Breast epithelium (tissue), 4 donors: ENCODE measurements around the gene ITGAE. TPM values are rescaled to one million over a fixed set of nuclear protein-coding genes. Genes with fewer than 3 reads are reported as not detected.

Experiments
- DNase-seq, 2 donors: peaks; one replicate each; pipeline ENCODE4 v3.0.0-alpha.2; 2019; ENCODE audit warnings: low spot score in 2 of 2
- H3K27ac ChIP-seq, 2 donors: fragments of 200-600 bp; sonication (generic) in 1 of 2; one replicate each; pipeline ENCODE4 v1.5.1; 2016 to 2019; ENCODE audit warnings: mild to moderate bottlenecking in 1 of 2
- H3K27me3 ChIP-seq, 2 donors: fragments of 200-600 bp; sonication (generic) in 1 of 2; one replicate each; pipeline versions ENCODE4 v1.5.1 to v1.6.0; 2017 to 2019; ENCODE audit warnings: control low read depth in 1 of 2, mild to moderate bottlenecking in 1 of 2
- H3K36me3 ChIP-seq: fragments of 200-600 bp; one replicate; pipeline ENCODE4 v1.5.1; 2019
- H3K4me1 ChIP-seq, 2 donors: fragments of 200-600 bp; sonication (generic); one replicate each; pipeline ENCODE4 v1.5.1; 2016 to 2019; ENCODE audit warnings: control low read depth in 1 of 2
- H3K4me3 ChIP-seq, 3 donors: fragments of 200-600 bp; sonication (generic); 1 replicate in 2 of 3; 2 replicates in 1 of 3; pipeline ENCODE4 v1.5.1; 2016 to 2019; ENCODE audit warnings: mild to moderate bottlenecking in 3 of 3, moderate library complexity in 2 of 3
- H3K9me3 ChIP-seq, 2 donors: fragments of 200-600 bp; sonication (generic) in 1 of 2; one replicate each; pipeline ENCODE4 v1.5.1; 2016 to 2019; ENCODE audit warnings: control low read depth in 1 of 2
- CTCF ChIP-seq, 3 donors: fragments of 450-650 bp; IDR thresholded peaks; one replicate each; pipeline ENCODE4 v1.5.1; 2016 to 2017; ENCODE audit warnings: antibody characterized with exemption in 3 of 3, mild to moderate bottlenecking in 3 of 3, moderate library complexity in 3 of 3
- POLR2A ChIP-seq: fragments of 450-650 bp; IDR thresholded peaks from one replicate; pipeline ENCODE4 v1.6.1; 2016; ENCODE audit warnings: antibody characterized with exemption, mild to moderate bottlenecking, moderate library complexity
- POLR2AphosphoS5 ChIP-seq, 3 donors: sonication (generic); formaldehyde crosslinking; IDR thresholded peaks; one replicate each; pipeline ENCODE4 v1.6.1; 2017; ENCODE audit warnings: antibody characterized with exemption in 3 of 3
- intact Hi-C: fragments of 100-400 bp; cut with DNase I; formaldehyde crosslinking; loops from one replicate; pipeline ENCODE4 v1.15.1; 2023; ENCODE audit warnings: low total_unique reads
- total RNA-seq, 3 donors: library from RNA; depleted of rRNA; stranded (reverse); fragments of >200 nt; gene quantifications; one replicate each; pipeline ENCODE4 v1.1.0, GENCODE V29; 2016

The ITGAE gene
- total RNA-seq, 3 donors from 2014 or later: 26.5 to 31.2 (median 27.1) TPM

- DNase-seq: no peak
- TF ChIP-seq POLR2A: no peak
- Histone ChIP-seq H3K4me1 (no peaks in the 10 kb centered on the region), H3K9me3 (no peaks in the 10 kb centered on the region), H3K27ac (no peak overlapping the region), H3K4me3 (no peak overlapping the region), H3K36me3 (peaks cover 20% of the 10 kb centered on the region), H3K27me3 (no peaks in the 10 kb centered on the region)
- intact Hi-C loops: no loop called here
Measured at GRCh38 chr17:3815925-3816324, 14.9 kb upstream of the ITGAE start.

- DNase-seq: no peak
- no peaks in the 10 kb centered on the region for H3K27me3 ChIP-seq
- H3K4me3 ChIP-seq: no peak overlapping the region
- intact Hi-C loops: no loop called here
- peaks cover 24% of the 10 kb centered on the region for H3K36me3 ChIP-seq
- no peak for TF ChIP-seq POLR2AphosphoS5 (IDR thresholded peaks at IDR 0.05)
- TF ChIP-seq POLR2A: no peak
- no peak for TF ChIP-seq CTCF (IDR thresholded peaks at IDR 0.05)
- H3K9me3 ChIP-seq: no peaks in the 10 kb centered on the region
- H3K4me1 ChIP-seq: no peaks in the 10 kb centered on the region
- no peak overlapping the region for H3K27ac ChIP-seq
Measured at GRCh38 chr17:3815122-3815521, 14.1 kb upstream of the ITGAE start.

GRCh38 chr17:3814361-3814760 is 13.4 kb upstream of the ITGAE start:
- intact Hi-C loops: no loop called here
- no peak overlapping the region for H3K4me3 ChIP-seq
- H3K27me3 ChIP-seq: no peaks in the 10 kb centered on the region
- H3K27ac ChIP-seq: no peak overlapping the region
- H3K4me1 ChIP-seq: no peaks in the 10 kb centered on the region
- no peaks in the 10 kb centered on the region for H3K9me3 ChIP-seq
- TF ChIP-seq POLR2A (no peak), CTCF (IDR thresholded peaks at IDR 0.05) (no peak), POLR2AphosphoS5 (IDR thresholded peaks at IDR 0.05) (no peak)
- H3K36me3 ChIP-seq: peaks cover 24% of the 10 kb centered on the region
- DNase-seq: no peak

GRCh38 chr17:3813171-3813570 is 12.2 kb upstream of the ITGAE start:
- Histone ChIP-seq H3K4me3 (no peak overlapping the region), H3K27ac (no peak overlapping the region), H3K27me3 (no peaks in the 10 kb centered on the region), H3K9me3 (no peaks in the 10 kb centered on the region), H3K36me3 (peaks cover 22% of the 10 kb centered on the region), H3K4me1 (no peaks in the 10 kb centered on the region)
- TF ChIP-seq POLR2AphosphoS5 (IDR thresholded peaks at IDR 0.05): no peak
- TF ChIP-seq POLR2A: no peak
- TF ChIP-seq CTCF (IDR thresholded peaks at IDR 0.05): no peak
- intact Hi-C loops: loop anchor here (2.0 kb wide), 1 partner anchor 42 kb away; no protein-coding TSS in a partner anchor
- no peak for DNase-seq

- Histone ChIP-seq H3K9me3 (no peaks in the 10 kb centered on the region), H3K4me1 (no peaks in the 10 kb centered on the region), H3K27ac (no peak overlapping the region), H3K27me3 (no peaks in the 10 kb centered on the region), H3K4me3 (no peak overlapping the region), H3K36me3 (peaks cover 18% of the 10 kb centered on the region)
- DNase-seq: no peak
- TF ChIP-seq CTCF (IDR thresholded peaks at IDR 0.05) (no peak), POLR2AphosphoS5 (IDR thresholded peaks at IDR 0.05) (no peak)
- intact Hi-C loops: loop anchor here (2.0 kb wide), 1 partner anchor 42 kb away; no protein-coding TSS in a partner anchor
Measured at GRCh38 chr17:3812771-3813170, 11.8 kb upstream of the ITGAE start.

GRCh38 chr17:3812284-3812683 is 11.3 kb upstream of the ITGAE start:
- DNase-seq: no peak
- Histone ChIP-seq H3K36me3 (peaks cover 17% of the 10 kb centered on the region), H3K9me3 (no peaks in the 10 kb centered on the region), H3K4me1 (no peaks in the 10 kb centered on the region), H3K4me3 (no peak overlapping the region), H3K27ac (no peak overlapping the region), H3K27me3 (no peaks in the 10 kb centered on the region)
- no peak for TF ChIP-seq POLR2A
- no peak for TF ChIP-seq POLR2AphosphoS5 (IDR thresholded peaks at IDR 0.05)
- no peak for TF ChIP-seq CTCF (IDR thresholded peaks at IDR 0.05)
- intact Hi-C loops: loop anchor here (2.0 kb wide), 1 partner anchor 41 kb away; no protein-coding TSS in a partner anchor
